IMR-90 (cell line): ENCODE measurements around the gene CYP2E1.

Source experiments
- RAD21 ChIP-seq: IDR thresholded peaks from 2 replicates; pipeline ENCODE4 v1.6.1; 2012; ENCODE audit warnings: low read length, improper control_type of control experiment
- TF ChIP-seq, protein P1 (sequence below): conservative IDR thresholded peaks from 2 replicates; pipeline ENCODE4 v1.5.1; 2012; ENCODE audit warnings: mild to moderate bottlenecking, low read depth, low read length, improper control_type of control experiment

DNA sequence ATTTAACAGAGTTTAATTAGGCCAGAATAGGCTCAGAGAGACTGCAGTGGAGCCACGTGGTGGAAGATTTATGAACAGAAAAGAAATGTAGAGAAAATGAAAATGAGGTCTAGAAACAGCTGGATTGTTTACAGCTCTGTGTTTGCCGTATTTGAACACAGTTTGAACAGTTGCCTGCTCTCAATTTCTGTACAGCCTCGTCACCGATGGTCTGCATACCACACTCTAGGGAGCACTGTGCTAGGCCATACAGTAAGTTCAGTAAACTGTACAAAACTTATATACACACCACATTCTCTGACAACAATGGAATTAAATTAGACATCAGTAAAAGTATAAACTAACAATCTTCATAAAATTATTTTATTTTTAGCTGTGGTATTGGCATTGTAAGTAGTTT is 11.1 kb upstream of the CYP2E1 start:
- no peak for TF ChIP-seq RAD21
- TF ChIP-seq, protein P1, sequence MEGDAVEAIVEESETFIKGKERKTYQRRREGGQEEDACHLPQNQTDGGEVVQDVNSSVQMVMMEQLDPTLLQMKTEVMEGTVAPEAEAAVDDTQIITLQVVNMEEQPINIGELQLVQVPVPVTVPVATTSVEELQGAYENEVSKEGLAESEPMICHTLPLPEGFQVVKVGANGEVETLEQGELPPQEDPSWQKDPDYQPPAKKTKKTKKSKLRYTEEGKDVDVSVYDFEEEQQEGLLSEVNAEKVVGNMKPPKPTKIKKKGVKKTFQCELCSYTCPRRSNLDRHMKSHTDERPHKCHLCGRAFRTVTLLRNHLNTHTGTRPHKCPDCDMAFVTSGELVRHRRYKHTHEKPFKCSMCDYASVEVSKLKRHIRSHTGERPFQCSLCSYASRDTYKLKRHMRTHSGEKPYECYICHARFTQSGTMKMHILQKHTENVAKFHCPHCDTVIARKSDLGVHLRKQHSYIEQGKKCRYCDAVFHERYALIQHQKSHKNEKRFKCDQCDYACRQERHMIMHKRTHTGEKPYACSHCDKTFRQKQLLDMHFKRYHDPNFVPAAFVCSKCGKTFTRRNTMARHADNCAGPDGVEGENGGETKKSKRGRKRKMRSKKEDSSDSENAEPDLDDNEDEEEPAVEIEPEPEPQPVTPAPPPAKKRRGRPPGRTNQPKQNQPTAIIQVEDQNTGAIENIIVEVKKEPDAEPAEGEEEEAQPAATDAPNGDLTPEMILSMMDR, result no peak
